ENCODE results near the gene NOP56.
"Not testable (repeated sequence)": the region's sequence is repeated elsewhere in the genome, so short reads cannot be mapped to it uniquely, and the experiment has no call there.

NOP56 gene

GRCh38 chr20:2643708-2644107 is 8.7 kb upstream of the NOP56 start:
- no peak for DNase-seq

- no peak for DNase-seq
Measured at GRCh38 chr20:2652724-2653555, 508 bp downstream of the NOP56 start.

- DNase-seq, result no peak
Measured at GRCh38 chr20:2653556-2654383, 1.3 kb downstream of the NOP56 start.

- DNase-seq, result no peak
Measured at GRCh38 chr20:2654384-2654822, 2.0 kb downstream of the NOP56 start.

- no peak for DNase-seq
Measured at GRCh38 chr20:2654831-2655230, 2.4 kb downstream of the NOP56 start.

- DNase-seq, result no peak
Measured at GRCh38 chr20:2655331-2656116, 3.1 kb downstream of the NOP56 start.

GRCh38 chr20:2656471-2657117 is 4.2 kb downstream of the NOP56 start:
- DNase-seq, result no peak

- DNase-seq, result no peak
Measured at GRCh38 chr20:2657241-2657640, 4.8 kb downstream of the NOP56 start.

- DNase-seq, result no peak
Measured at GRCh38 chr20:2657674-2658073, 5.2 kb downstream of the NOP56 start.

- DNase-seq, result no peak
Measured at GRCh38 chr20:2658414-2659354, 6.3 kb downstream of the NOP56 start.

- no peak for DNase-seq
Measured at GRCh38 chr20:2659547-2659946, 7.1 kb downstream of the NOP56 start.

- DNase-seq, result no peak
Measured at GRCh38 chr20:2663364-2663886, 11.0 kb downstream of the NOP56 start.

GRCh38 chr20:2663887-2664719 is 11.7 kb downstream of the NOP56 start, which contains the start of gene IDH3B:
Gene IDH3B (minus strand): TSS chr20:2664216. CDS start chr20:2664188, 28 bp downstream.
- peak; percentile 89 for DNase-seq

- DNase-seq, result no peak
Measured at GRCh38 chr20:2671977-2672376, 19.5 kb downstream of the NOP56 start.

GRCh38 chr20:2672446-2672845 is 20.0 kb downstream of the NOP56 start:
- DNase-seq, result no peak

- no peak for DNase-seq
Measured at GRCh38 chr20:2673453-2673852, 21.0 kb downstream of the NOP56 start.

- DNase-seq, result no peak
Measured at GRCh38 chr20:2680046-2680445, 27.6 kb downstream of the NOP56 start.

GRCh38 chr20:2682040-2682439 is 29.6 kb downstream of the NOP56 start:
- DNase-seq, result not testable (repeated sequence)

- DNase-seq, result not testable (repeated sequence)
Measured at GRCh38 chr20:2684817-2685216, 32.4 kb downstream of the NOP56 start.

GRCh38 chr20:2687514-2687913 is 35.1 kb downstream of the NOP56 start:
- DNase-seq, result no peak
